Hepatocyte (in vitro differentiated cells): ENCODE data around the gene ENGASE. TPM values are rescaled to one million over a fixed set of nuclear protein-coding genes. Genes with fewer than 3 reads are reported as not detected.

ENCODE experiments used
- DNase-seq: peaks from one replicate; pipeline ENCODE4 v3.0.0-alpha.2; 2016; ENCODE audit warnings: low spot score
- H2AFZ ChIP-seq: fragments of 200-600 bp; sonication (generic); 2 replicates; pipeline ENCODE4 v1.6.0; 2016; ENCODE audit warnings: antibody characterized with exemption, mild to moderate bottlenecking
- H3K27ac ChIP-seq: fragments of 200-600 bp; sonication (generic); 2 replicates; pipeline ENCODE4 v1.5.1; 2016; ENCODE audit warnings: mild to moderate bottlenecking
- H3K27me3 ChIP-seq: fragments of 200-600 bp; sonication (generic); 2 replicates; pipeline ENCODE4 v1.6.1; 2016
- H3K36me3 ChIP-seq: fragments of 200-600 bp; sonication (generic); replicated peaks from 2 replicates; pipeline ENCODE4 v1.5.1; 2016; ENCODE audit warnings: low read depth; ENCODE audit not compliant: insufficient read depth
- H3K4me1 ChIP-seq: fragments of 200-600 bp; sonication (generic); 2 replicates; pipeline ENCODE4 v1.5.1; 2016; ENCODE audit warnings: mild to moderate bottlenecking, moderate library complexity; ENCODE audit not compliant: insufficient read depth
- H3K4me2 ChIP-seq: fragments of 200-600 bp; sonication (generic); 2 replicates; pipeline ENCODE4 v1.6.0; 2016
- H3K4me3 ChIP-seq: fragments of 200-600 bp; sonication (generic); 2 replicates; pipeline ENCODE4 v1.5.1; 2016; ENCODE audit warnings: mild to moderate bottlenecking
- H3K79me2 ChIP-seq: fragments of 200-600 bp; sonication (generic); 2 replicates; pipeline ENCODE4 v1.6.0; 2017; ENCODE audit warnings: mild to moderate bottlenecking
- H3K9me2 ChIP-seq: fragments of 200-600 bp; sonication (generic); replicated peaks from 2 replicates; pipeline ENCODE4 v1.6.0; 2017; ENCODE audit warnings: mild to moderate bottlenecking; ENCODE audit not compliant: insufficient read depth
- H3K9me3 ChIP-seq: fragments of 200-600 bp; sonication (generic); 2 replicates; pipeline ENCODE4 v1.5.1; 2016; ENCODE audit warnings: low read depth, mild to moderate bottlenecking
- H4K20me1 ChIP-seq: fragments of 200-600 bp; sonication (generic); 2 replicates; pipeline ENCODE4 v1.6.0; 2016; ENCODE audit warnings: mild to moderate bottlenecking; ENCODE audit not compliant: insufficient read depth, poor library complexity, severe bottlenecking
- CTCF ChIP-seq: fragments of 200-600 bp; sonication (generic); IDR thresholded peaks from 2 replicates; pipeline ENCODE4 v1.5.1; 2016; ENCODE audit warnings: antibody characterized with exemption, mild to moderate bottlenecking; ENCODE audit not compliant: poor library complexity
- EZH2 ChIP-seq: fragments of 200-600 bp; sonication (generic); IDR thresholded peaks from 2 replicates; pipeline ENCODE4 v1.6.1; 2016; ENCODE audit warnings: antibody characterized with exemption, mild to moderate bottlenecking, borderline replicate concordance
- EZH2phosphoT487 ChIP-seq: fragments of 200-600 bp; sonication (generic); IDR thresholded peaks from one replicate; pipeline ENCODE4 v1.6.1; 2018; ENCODE audit warnings: antibody characterized with exemption, mild to moderate bottlenecking, low read depth, moderate library complexity; ENCODE audit not compliant: unreplicated experiment, severe bottlenecking
- WGBS: methylation state at CpG from one replicate; pipeline ENCODE4 v1.1.6; 2016; ENCODE audit warnings: low lambda C conversion rate; ENCODE audit errors: missing lambda C conversion rate; 5-methylcytosine and 5-hydroxymethylcytosine counted together
- polyA plus RNA-seq: library from polyadenylated mRNA; unstranded; fragments of >200 nt; fragmentation: Nextera tagmentation; extraction: Ambion mirVana; gene quantifications from 2 replicates; pipeline ENCODE4 v1.2.1, GENCODE V29; 2016
- total RNA-seq: library from RNA; depleted of rRNA; stranded (reverse); fragments of >200 nt; gene quantifications from 2 replicates; pipeline ENCODE4 v1.2.3, GENCODE V29; 2014

Gene ENGASE
- total and polyA plus RNA-seq, 2 experiments from 2014 or later = 24.4 to 34.0 TPM

GRCh38 chr17:79052131-79052530, 22.5 kb upstream of the ENGASE start:
- TF ChIP-seq EZH2 (no peak), EZH2phosphoT487 (no peak), CTCF (no peak)
- no peaks in the 10 kb centered on the region for H3K9me3 ChIP-seq
- no peaks in the 10 kb centered on the region for H3K4me1 ChIP-seq
- H2AFZ ChIP-seq = no peak overlapping the region
- H3K79me2 ChIP-seq = no peaks in the 10 kb centered on the region
- H3K36me3 ChIP-seq = no peaks in the 10 kb centered on the region
- H4K20me1 ChIP-seq = no peaks in the 10 kb centered on the region
- H3K27me3 ChIP-seq = no peaks in the 10 kb centered on the region
- H3K4me2 ChIP-seq = no peak overlapping the region
- DNase-seq = no peak
- no peak overlapping the region for H3K4me3 ChIP-seq
- 88% methylated on average over 1 of the region's 1 CpG for WGBS
- H3K9me2 ChIP-seq = no peaks in the 10 kb centered on the region
- no peak overlapping the region for H3K27ac ChIP-seq

GRCh38 chr17:79053251-79053925, 21.2 kb upstream of the ENGASE start:
- no peaks in the 10 kb centered on the region for H3K36me3 ChIP-seq

GRCh38 chr17:79054200-79054960, 20.2 kb upstream of the ENGASE start:
- Histone ChIP-seq H3K27ac (no peak overlapping the region), H3K4me1 (no peaks in the 10 kb centered on the region), H2AFZ (no peak overlapping the region), H3K4me2 (no peak overlapping the region), H4K20me1 (no peaks in the 10 kb centered on the region), H3K36me3 (no peaks in the 10 kb centered on the region), H3K9me2 (no peaks in the 10 kb centered on the region), H3K4me3 (no peak overlapping the region), H3K79me2 (no peaks in the 10 kb centered on the region), H3K9me3 (no peaks in the 10 kb centered on the region), H3K27me3 (no peaks in the 10 kb centered on the region)
- 76% methylated on average over 2 of the region's 2 CpGs for WGBS
- no peak for DNase-seq
- no peak for TF ChIP-seq CTCF
- TF ChIP-seq EZH2phosphoT487 = no peak
- no peak for TF ChIP-seq EZH2

More at GRCh38 chr17:79053251-79053925, 21.2 kb upstream of the ENGASE start:
- no peak for DNase-seq
- Histone ChIP-seq H2AFZ (no peak overlapping the region), H3K4me1 (no peaks in the 10 kb centered on the region), H3K9me3 (no peaks in the 10 kb centered on the region), H3K4me2 (no peak overlapping the region), H4K20me1 (no peaks in the 10 kb centered on the region), H3K79me2 (no peaks in the 10 kb centered on the region), H3K27ac (no peak overlapping the region), H3K9me2 (no peaks in the 10 kb centered on the region), H3K27me3 (no peaks in the 10 kb centered on the region), H3K4me3 (no peak overlapping the region)
- WGBS = 90% methylated on average over 2 of the region's 2 CpGs
- no peak for TF ChIP-seq CTCF
- TF ChIP-seq EZH2 = no peak
- no peak for TF ChIP-seq EZH2phosphoT487
